Neural progenitor cell (in vitro differentiated cells): ENCODE data around the gene ASIC5.

ENCODE experiments used
- CTCF ChIP-seq: fragments of 200-600 bp; sonication (generic); IDR thresholded peaks from 2 replicates; pipeline ENCODE4 v1.5.1; 2017; ENCODE audit warnings: antibody characterized with exemption, mild to moderate bottlenecking
- EZH2 ChIP-seq: fragments of 200-600 bp; sonication (generic); IDR thresholded peaks from 2 replicates; pipeline ENCODE4 v1.6.1; 2017; ENCODE audit warnings: antibody characterized with exemption, mild to moderate bottlenecking, moderate library complexity
- EZH2phosphoT487 ChIP-seq: fragments of 200-600 bp; sonication (generic); IDR thresholded peaks from 2 replicates; pipeline ENCODE4 v1.6.1; 2017; ENCODE audit warnings: antibody characterized with exemption

GRCh38 chr4:155789982-155790381 is 76.1 kb downstream of the ASIC5 start:
- TF ChIP-seq EZH2 (no peak), CTCF (no peak), EZH2phosphoT487 (no peak)
